Measurements from ENCODE around the gene TGFBR3. TPM values are rescaled to one million over a fixed set of nuclear protein-coding genes. Genes with fewer than 3 reads are reported as not detected.

TGFBR3 gene
- total RNA-seq, 2 donors from 2014 or later = 60.8 to 62.4 TPM

GRCh38 chr1:91703095-91703494, 182.9 kb downstream of the TGFBR3 start:
- Histone ChIP-seq H3K9me3 (no peaks in the 10 kb centered on the region), H3K4me1 (ENCODE audit: control insufficient read depth in 1 of 2, low read depth in 2 of 2) (peaks cover 4% of the 10 kb centered on the region in 2 donors), H3K36me3 (no peaks in the 10 kb centered on the region), H3K4me3 (no peak overlapping the region), H3K27ac (no peak overlapping the region), H3K27me3 (replicated peaks; ENCODE audit: insufficient read depth) (no peaks in the 10 kb centered on the region)
- ATAC-seq (ENCODE audit: insufficient number of reproducible peaks, low FRiP score, low read depth) (no peak), DNase-seq (ENCODE audit: low spot score) (no peak)
- TF ChIP-seq CTCF (IDR thresholded peaks at IDR 0.05) = no peak

- no peak overlapping the region for H3K4me3 ChIP-seq
- no peaks in the 10 kb centered on the region for H3K27me3 ChIP-seq (replicated peaks; ENCODE audit: insufficient read depth)
- no peaks in the 10 kb centered on the region for H3K9me3 ChIP-seq
- H3K36me3 ChIP-seq = no peaks in the 10 kb centered on the region
- H3K4me1 ChIP-seq (ENCODE audit: control insufficient read depth in 1 of 2, low read depth in 2 of 2) = peaks cover 18 to 19% of the 10 kb centered on the region in 2 donors
- ATAC-seq (ENCODE audit: insufficient number of reproducible peaks, low FRiP score, low read depth) (no peak), DNase-seq (ENCODE audit: low spot score) (no peak)
- H3K27ac ChIP-seq = no peak overlapping the region
- no peak for TF ChIP-seq CTCF (IDR thresholded peaks at IDR 0.05)
Measured at GRCh38 chr1:91701472-91701869, 184.5 kb downstream of the TGFBR3 start.

- TF ChIP-seq CTCF (IDR thresholded peaks at IDR 0.05) = no peak
- Histone ChIP-seq H3K27ac (no peak overlapping the region), H3K36me3 (no peaks in the 10 kb centered on the region), H3K9me3 (no peaks in the 10 kb centered on the region), H3K27me3 (replicated peaks; ENCODE audit: insufficient read depth) (no peaks in the 10 kb centered on the region), H3K4me1 (ENCODE audit: control insufficient read depth in 1 of 2, low read depth in 2 of 2) (peaks cover 18 to 19% of the 10 kb centered on the region in 2 donors), H3K4me3 (no peak overlapping the region)
- no peak for DNase-seq (ENCODE audit: low spot score)
- no peak for ATAC-seq (ENCODE audit: insufficient number of reproducible peaks, low FRiP score, low read depth)
Measured at GRCh38 chr1:91700771-91701471, 185.0 kb downstream of the TGFBR3 start.

- Histone ChIP-seq H3K9me3 (no peaks in the 10 kb centered on the region), H3K27ac (no peak overlapping the region), H3K4me3 (no peak overlapping the region), H3K27me3 (replicated peaks; ENCODE audit: insufficient read depth) (no peaks in the 10 kb centered on the region), H3K4me1 (ENCODE audit: control insufficient read depth in 1 of 2, low read depth in 2 of 2) (peaks cover 18 to 19% of the 10 kb centered on the region in 2 donors), H3K36me3 (no peaks in the 10 kb centered on the region)
- ATAC-seq (ENCODE audit: insufficient number of reproducible peaks, low FRiP score, low read depth) = no peak
- DNase-seq (ENCODE audit: low spot score) = no peak
- no peak for TF ChIP-seq CTCF (IDR thresholded peaks at IDR 0.05)
Measured at GRCh38 chr1:91700332-91700731, 185.6 kb downstream of the TGFBR3 start.

- no peaks in the 10 kb centered on the region for H3K9me3 ChIP-seq
- H3K27me3 ChIP-seq (replicated peaks; ENCODE audit: insufficient read depth) = no peaks in the 10 kb centered on the region
- no peak for DNase-seq (ENCODE audit: low spot score)
- TF ChIP-seq CTCF (IDR thresholded peaks at IDR 0.05) = no peak
- H3K4me1 ChIP-seq (ENCODE audit: control insufficient read depth in 1 of 2, low read depth in 2 of 2) = peaks cover 18 to 19% of the 10 kb centered on the region in 2 donors
- no peak overlapping the region for H3K4me3 ChIP-seq
- no peaks in the 10 kb centered on the region for H3K36me3 ChIP-seq
- no peak overlapping the region for H3K27ac ChIP-seq
- ATAC-seq (ENCODE audit: insufficient number of reproducible peaks, low FRiP score, low read depth) = no peak
Measured at GRCh38 chr1:91699339-91699974, 186.5 kb downstream of the TGFBR3 start.
